Endothelial cell of umbilical vein (primary cell): ENCODE results near the gene XAGE2. TPM values are rescaled to one million over a fixed set of nuclear protein-coding genes. Genes with fewer than 3 reads are reported as not detected.

Source experiments
- BruUV-seq: library from RNA; stranded (reverse); fragments of 400-500 nt; replicated peaks from 2 replicates; lab custom pipeline; 2021; lab: Mats Ljungman, UMichigan
- CTCF ChIA-PET: fragments of 300-600, 350-600 bp; sonication (Branson Sonifier 250); formaldehyde crosslinking; loops from one replicate; lab custom pipeline; 2021; ENCODE audit warnings: antibody characterized with exemption, inconsistent platforms; lab: Charles Lee
- POLR2A ChIA-PET: fragments of 300-600, 350-600 bp; sonication (Branson Sonifier 250); formaldehyde crosslinking; loops from one replicate; lab custom pipeline; 2021; ENCODE audit warnings: antibody characterized with exemption, inconsistent platforms; lab: Charles Lee
- DNase-seq: peaks from one replicate; pipeline ENCODE4 v3.0.0-alpha.2; 2011; ENCODE audit warnings: low read depth, low spot score
- FAIRE-seq: peaks from 2 replicates; lab custom pipeline; 2011; peaks lifted over from hg19 to GRCh38; lab: Jason Lieb, UNC
- H2AFZ ChIP-seq: 2 replicates; pipeline ENCODE4 v1.6.0; 2012; ENCODE audit warnings: low read depth, low read length, control low read depth, inconsistent platforms
- H3K27ac ChIP-seq: 2 replicates; pipeline ENCODE4 v1.5.1; 2011; ENCODE audit warnings: low read depth, mild to moderate bottlenecking, control low read depth, low read length, moderate library complexity; ENCODE audit not compliant: insufficient read depth
- H3K27me3 ChIP-seq, 2 experiments: 2 replicates each; pipeline versions ENCODE4 v1.6.0 to v1.6.1; 2011; ENCODE audit warnings: low read length in 2 of 2, mixed read lengths in 1 of 2; ENCODE audit not compliant: control insufficient read depth in 2 of 2, insufficient read depth in 2 of 2
- H3K36me3 ChIP-seq, 2 experiments: 2 replicates in 1 of 2; 3 replicates in 1 of 2; pipeline ENCODE4 v1.5.1; 2011; ENCODE audit warnings: low read length in 2 of 2, mild to moderate bottlenecking in 1 of 2, moderate library complexity in 1 of 2; ENCODE audit not compliant: control insufficient read depth in 2 of 2, insufficient read depth in 2 of 2; ENCODE audit errors: extremely low read depth in 1 of 2
- H3K4me1 ChIP-seq: 3 replicates; pipeline ENCODE4 v1.5.1; 2011; ENCODE audit warnings: mild to moderate bottlenecking, low read length; ENCODE audit not compliant: control insufficient read depth, insufficient read depth; ENCODE audit errors: extremely low read depth
- H3K4me2 ChIP-seq: 2 replicates; pipeline ENCODE4 v1.6.1; 2011; ENCODE audit warnings: low read length, control low read depth, mixed read lengths; ENCODE audit not compliant: insufficient read depth
- H3K4me3 ChIP-seq, 3 experiments: fragments of 200-600 bp in 1 of 3; sonication (generic), shearing (Covaris generic) in 1 of 3; replicated peaks in 1 of 3; 2 replicates each; pipeline ENCODE4 v1.5.1; 2011 to 2016; ENCODE audit warnings: control low read depth in 3 of 3, low read length in 3 of 3, mild to moderate bottlenecking in 2 of 3, inconsistent platforms in 1 of 3, low read depth in 1 of 3, moderate library complexity in 1 of 3; ENCODE audit not compliant: insufficient read depth in 1 of 3
- H3K79me2 ChIP-seq: 2 replicates; pipeline ENCODE4 v1.6.0; 2012; ENCODE audit warnings: low read length, inconsistent platforms; ENCODE audit not compliant: control insufficient read depth, insufficient read depth
- H3K9ac ChIP-seq: replicated peaks from 2 replicates; pipeline ENCODE3; 2011; ENCODE audit warnings: low read length, control low read depth; ENCODE audit not compliant: insufficient read depth; ENCODE audit errors: extremely low read depth
- H3K9me1 ChIP-seq: replicated peaks from 3 replicates; pipeline ENCODE4 v1.6.0; 2011; ENCODE audit warnings: mild to moderate bottlenecking, low read length; ENCODE audit not compliant: control insufficient read depth, insufficient read depth; ENCODE audit errors: extremely low read depth
- H3K9me3 ChIP-seq: replicated peaks from 2 replicates; pipeline ENCODE4 v1.5.1; 2012; ENCODE audit warnings: low read length, inconsistent platforms; ENCODE audit not compliant: control insufficient read depth, insufficient read depth
- H4K20me1 ChIP-seq: replicated peaks from 2 replicates; pipeline ENCODE3; 2011; ENCODE audit warnings: mild to moderate bottlenecking, low read length; ENCODE audit not compliant: control insufficient read depth, insufficient read depth; ENCODE audit errors: extremely low read depth
- CTCF ChIP-seq, 2 donors: IDR thresholded peaks; 1 replicate in 1 of 2; 2 replicates in 1 of 2; pipeline ENCODE4 v1.5.1; 2011; ENCODE audit warnings: low read length in 2 of 2, mild to moderate bottlenecking in 2 of 2, moderate library complexity in 2 of 2, control low read depth in 1 of 2, inconsistent platforms in 1 of 2, low read depth in 1 of 2; ENCODE audit not compliant: insufficient read depth in 1 of 2; ENCODE audit errors: extremely low read depth in 1 of 2
- EZH2 ChIP-seq: IDR thresholded peaks from 2 replicates; pipeline ENCODE4 v1.6.1; 2012; ENCODE audit warnings: borderline replicate concordance, low read depth, mild to moderate bottlenecking, moderate library complexity, low read length, inconsistent platforms; ENCODE audit not compliant: severe bottlenecking
- FOS ChIP-seq: IDR thresholded peaks from 2 replicates; pipeline ENCODE4 v1.6.1; 2011; ENCODE audit warnings: mild to moderate bottlenecking, low read length, moderate library complexity, borderline replicate concordance; ENCODE audit not compliant: insufficient read depth
- GATA2 ChIP-seq: IDR thresholded peaks from 2 replicates; pipeline ENCODE4 v1.7.0; 2011; ENCODE audit warnings: low read depth, mild to moderate bottlenecking, moderate library complexity, mixed read lengths, low read length; ENCODE audit not compliant: insufficient read length, insufficient read depth
- JUN ChIP-seq: IDR thresholded peaks from 2 replicates; pipeline ENCODE4 v1.6.1; 2011; ENCODE audit warnings: borderline replicate concordance, low read depth; ENCODE audit not compliant: insufficient read length, insufficient read depth
- MAX ChIP-seq: IDR thresholded peaks from 2 replicates; pipeline ENCODE4 v1.6.1; 2011; ENCODE audit not compliant: insufficient read depth, insufficient read length
- MYC ChIP-seq: IDR thresholded peaks from one replicate; pipeline ENCODE4 v1.6.1; 2011; ENCODE audit warnings: mild to moderate bottlenecking, low read depth, low read length
- POLR2A ChIP-seq: IDR thresholded peaks from 2 replicates; pipeline ENCODE4 v1.6.1; 2012; ENCODE audit warnings: low read depth, mild to moderate bottlenecking, control low read depth, low read length
- POLR2AphosphoS5 ChIP-seq: IDR thresholded peaks from 2 replicates; pipeline ENCODE4 v1.6.1; 2012; ENCODE audit warnings: low read depth, mild to moderate bottlenecking, control low read depth, low read length, moderate library complexity; ENCODE audit not compliant: insufficient read depth
- dilution Hi-C: fragments of 300-500 bp; cut with MboI; formaldehyde crosslinking; loops from one replicate; pipeline ENCODE4 v1.15.0; 2019; ENCODE audit warnings: low sequenced_read_pairs; ENCODE audit not compliant: extremely low pct_ligation_motif_present
- intact Hi-C: fragments of 100-400 bp; cut with micrococcal nuclease; formaldehyde crosslinking; loops from one replicate; pipeline ENCODE4 v1.10.0; 2022
- polyA plus RNA-seq, 4 experiments: library from polyadenylated mRNA; depleted of rRNA in 3 of 4; stranded (reverse) in 3 of 4; unstranded in 1 of 4; fragments of >200 nt; gene quantifications; 2 replicates each; pipeline versions ENCODE4 v1.2.1 to v1.2.3, GENCODE V29; 2011 to 2012; ENCODE audit warnings: missing spikeins in 1 of 4
- total RNA-seq: library from RNA; stranded (reverse); gene quantifications from 2 replicates; pipeline ENCODE4 v1.2.3, GENCODE V29; 2021

The XAGE2 gene
- total and polyA plus RNA-seq, 2 donors (not counting 3 experiments of a cell fraction or from before 2014, with no cell fraction given), result not detected

- TF ChIP-seq JUN (no peak), MYC (no peak), CTCF (IDR thresholded peaks at IDR 0.05; ENCODE audit: extremely low read depth in 1 of 2, insufficient read depth in 1 of 2, low read depth in 1 of 2, low read length in 2 of 2) (no peak), POLR2A (no peak), POLR2AphosphoS5 (no peak), GATA2 (no peak), EZH2 (no peak), MAX (no peak), FOS (no peak)
- BruUV-seq, result no TSS peak
- H3K9me1 ChIP-seq, result no peaks in the 10 kb centered on the region
- ChIA-PET POLR2A (no interaction called here), CTCF (no interaction called here)
- no peaks in the 10 kb centered on the region for H3K9me3 ChIP-seq
- H2AFZ ChIP-seq, result no peak overlapping the region
- DNase-seq (no peak), FAIRE-seq (no peak)
- H4K20me1 ChIP-seq, result no peaks in the 10 kb centered on the region
- no peaks in the 10 kb centered on the region for H3K79me2 ChIP-seq
- no peak overlapping the region for H3K27ac ChIP-seq
- intact Hi-C loops, result no loop called here
- H3K9ac ChIP-seq, result no peak overlapping the region
- H3K4me1 ChIP-seq, result no peaks in the 10 kb centered on the region
- no peak overlapping the region for H3K4me2 ChIP-seq
- H3K4me3 ChIP-seq, result no peak overlapping the region
- dilution Hi-C loops, result no loop called here
- H3K36me3 ChIP-seq, result no peaks in the 10 kb centered on the region
- H3K27me3 ChIP-seq, result no peaks in the 10 kb centered on the region
Observed at GRCh38 chrX:52359614-52360232, 9.1 kb upstream of the XAGE2 start.
